ENCODE results near the gene CFAP54. TPM values are rescaled to one million over a fixed set of nuclear protein-coding genes. Genes with fewer than 3 reads are reported as not detected.

CFAP54 gene
- total RNA-seq, 4 donors from 2014 or later: 0.22 to 0.62 (median 0.57) TPM; not detected in 1

DNA sequence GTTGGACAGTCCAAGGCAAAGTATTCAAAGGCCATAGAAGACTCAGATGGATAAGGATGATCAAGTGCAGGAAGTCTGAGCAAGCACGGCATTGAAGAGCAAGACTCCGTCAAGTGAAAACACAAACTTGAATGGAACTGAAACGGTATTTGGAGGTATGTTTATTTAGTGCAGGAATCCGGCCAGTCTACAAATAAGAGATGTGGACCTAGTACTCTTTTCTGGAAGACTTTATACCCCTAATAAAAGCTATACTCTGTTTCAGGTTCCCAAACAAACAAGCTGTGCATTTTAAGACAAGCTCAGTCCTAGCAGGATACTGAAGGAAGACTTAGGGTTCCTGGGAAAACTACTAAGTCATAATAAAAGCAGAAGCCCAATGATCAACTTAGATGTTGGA, 316.9 kb downstream of the CFAP54 start:
- 52 to 69% methylated on average over 4 of the region's 4 CpGs for WGBS, 2 donors
- Histone ChIP-seq H3K27ac (no peak overlapping the region), H3K36me3 (no peaks in the 10 kb centered on the region)

DNA sequence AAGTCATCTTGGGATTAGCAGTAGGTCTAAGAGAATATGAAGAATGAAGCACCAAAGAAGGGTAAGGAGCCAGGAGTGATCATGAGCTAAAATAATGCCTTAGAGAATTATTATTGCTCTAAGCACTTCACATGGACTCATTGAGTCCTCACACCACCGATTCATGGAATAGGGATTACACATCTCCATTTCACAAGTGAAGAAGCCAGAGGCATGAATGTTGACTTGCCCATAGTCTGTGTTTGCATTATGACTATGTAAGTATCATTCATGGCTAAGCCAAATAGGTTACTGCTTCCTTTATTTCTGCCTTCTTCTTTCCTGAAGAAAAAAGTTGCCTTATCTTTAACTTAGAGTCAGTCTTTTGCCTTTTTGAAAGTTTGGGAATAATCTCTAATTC, 318.4 kb downstream of the CFAP54 start:
- no peak for DNase-seq
- Histone ChIP-seq H3K4me3 (no peak overlapping the region), H3K27me3 (peaks cover 0 to 6% (median 0%) of the 10 kb centered on the region in 4 donors), H3K36me3 (no peaks in the 10 kb centered on the region), H3K9me3 (peaks cover 0 to 6% (median 0%) of the 10 kb centered on the region in 3 donors), H3K4me1 (no peaks in the 10 kb centered on the region), H3K27ac (no peak overlapping the region)
- 59 to 61% methylated on average over 1 of the region's 1 CpG for WGBS, 2 donors
- no peak for TF ChIP-seq POLR2A (IDR thresholded peaks at IDR 0.05)
- TF ChIP-seq, protein P1, sequence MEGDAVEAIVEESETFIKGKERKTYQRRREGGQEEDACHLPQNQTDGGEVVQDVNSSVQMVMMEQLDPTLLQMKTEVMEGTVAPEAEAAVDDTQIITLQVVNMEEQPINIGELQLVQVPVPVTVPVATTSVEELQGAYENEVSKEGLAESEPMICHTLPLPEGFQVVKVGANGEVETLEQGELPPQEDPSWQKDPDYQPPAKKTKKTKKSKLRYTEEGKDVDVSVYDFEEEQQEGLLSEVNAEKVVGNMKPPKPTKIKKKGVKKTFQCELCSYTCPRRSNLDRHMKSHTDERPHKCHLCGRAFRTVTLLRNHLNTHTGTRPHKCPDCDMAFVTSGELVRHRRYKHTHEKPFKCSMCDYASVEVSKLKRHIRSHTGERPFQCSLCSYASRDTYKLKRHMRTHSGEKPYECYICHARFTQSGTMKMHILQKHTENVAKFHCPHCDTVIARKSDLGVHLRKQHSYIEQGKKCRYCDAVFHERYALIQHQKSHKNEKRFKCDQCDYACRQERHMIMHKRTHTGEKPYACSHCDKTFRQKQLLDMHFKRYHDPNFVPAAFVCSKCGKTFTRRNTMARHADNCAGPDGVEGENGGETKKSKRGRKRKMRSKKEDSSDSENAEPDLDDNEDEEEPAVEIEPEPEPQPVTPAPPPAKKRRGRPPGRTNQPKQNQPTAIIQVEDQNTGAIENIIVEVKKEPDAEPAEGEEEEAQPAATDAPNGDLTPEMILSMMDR (IDR thresholded peaks at IDR 0.05): no peak
- intact Hi-C loops (cut with DNase I): no loop called here

More for the DNA sequence above, 316.9 kb downstream of the CFAP54 start:
- H3K9me3 ChIP-seq: peaks cover 0 to 6% (median 0%) of the 10 kb centered on the region in 3 donors
- intact Hi-C loops (cut with DNase I): no loop called here
- DNase-seq: no peak
- H3K4me1 ChIP-seq: no peaks in the 10 kb centered on the region
- TF ChIP-seq, protein P1 (IDR thresholded peaks at IDR 0.05): no peak
- TF ChIP-seq POLR2A (IDR thresholded peaks at IDR 0.05): no peak
- peaks cover 0 to 6% (median 0%) of the 10 kb centered on the region in 4 donors for H3K27me3 ChIP-seq
- no peak overlapping the region for H3K4me3 ChIP-seq

DNA sequence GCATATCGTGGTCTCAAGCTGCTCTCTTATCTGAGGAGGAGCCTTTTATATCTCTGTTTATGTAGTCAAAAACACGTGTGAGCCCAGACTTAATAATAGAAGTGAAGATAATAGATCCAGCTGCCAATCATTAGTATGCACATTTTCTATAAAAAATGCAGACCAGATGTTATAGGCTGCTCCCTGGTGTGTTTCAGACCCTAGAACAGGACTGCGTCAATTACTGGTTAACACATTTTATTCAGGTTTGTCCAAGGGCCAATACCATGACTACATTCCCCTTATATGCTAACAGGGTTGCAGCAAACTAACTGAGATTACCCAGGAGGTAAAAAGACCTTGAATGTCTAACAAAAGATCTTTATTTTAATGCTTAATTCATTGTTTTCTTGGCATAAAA, 319.2 kb downstream of the CFAP54 start:
- Histone ChIP-seq H3K36me3 (no peaks in the 10 kb centered on the region), H3K27ac (no peak overlapping the region), H3K27me3 (peaks cover 0 to 6% (median 0%) of the 10 kb centered on the region in 4 donors), H3K4me1 (no peaks in the 10 kb centered on the region), H3K4me3 (no peak overlapping the region), H3K9me3 (peaks cover 0 to under 1% (median 0%) of the 10 kb centered on the region in 3 donors)
- DNase-seq: no peak
- intact Hi-C loops (cut with DNase I): no loop called here
- 56 to 67% methylated on average over 3 of the region's 3 CpGs for WGBS, 2 donors
- TF ChIP-seq, protein P1 (IDR thresholded peaks at IDR 0.05): no peak
- TF ChIP-seq POLR2A (IDR thresholded peaks at IDR 0.05): no peak

DNA sequence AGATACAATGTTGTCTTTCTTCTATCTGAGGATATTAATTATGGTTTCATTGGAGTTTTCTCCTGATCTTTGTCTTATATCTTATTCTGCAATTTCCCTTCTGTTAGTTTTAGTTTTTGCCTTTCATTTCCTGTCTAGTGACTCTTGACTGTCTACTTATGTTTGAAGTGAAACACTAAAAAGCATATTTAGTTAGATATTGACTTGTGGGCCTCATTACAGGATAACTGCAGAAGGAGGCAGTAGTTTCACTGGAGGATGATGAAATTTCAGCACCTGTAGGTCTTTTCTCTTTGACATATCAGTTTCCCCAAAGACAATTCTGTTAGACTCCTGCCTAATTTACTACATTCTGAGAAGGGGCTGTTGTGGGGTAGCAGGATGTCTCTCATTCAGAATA, 320.1 kb downstream of the CFAP54 start:
- Histone ChIP-seq H3K9me3 (no peaks in the 10 kb centered on the region), H3K4me1 (no peaks in the 10 kb centered on the region), H3K27ac (no peak overlapping the region), H3K4me3 (no peak overlapping the region), H3K27me3 (peaks cover 0 to 6% (median 0%) of the 10 kb centered on the region in 4 donors), H3K36me3 (no peaks in the 10 kb centered on the region)
- intact Hi-C loops (cut with DNase I): no loop called here
- no peak for TF ChIP-seq POLR2A (IDR thresholded peaks at IDR 0.05)
- TF ChIP-seq, protein P1 (IDR thresholded peaks at IDR 0.05): no peak
- DNase-seq: no peak

DNA sequence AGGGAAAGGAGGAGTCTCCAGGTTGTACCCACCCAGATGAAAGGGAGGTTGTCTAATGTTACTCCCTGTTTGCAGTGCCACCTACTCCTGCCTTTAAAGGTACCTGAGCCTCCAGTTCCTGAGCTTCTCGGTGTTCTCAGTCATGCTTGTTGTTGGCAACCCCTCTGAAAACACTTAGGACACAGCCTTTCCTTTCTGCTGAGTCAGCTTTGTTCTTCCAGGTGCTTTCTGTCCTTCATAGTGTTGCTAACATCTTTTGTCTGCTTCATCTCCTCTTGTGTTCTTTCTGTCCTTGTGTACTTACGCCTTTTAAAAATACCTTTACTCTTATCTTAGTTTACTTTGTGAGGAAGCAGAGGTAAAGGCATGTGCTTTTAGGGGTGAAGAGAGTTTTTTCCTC, 320.7 kb downstream of the CFAP54 start:
- Histone ChIP-seq H3K4me1 (no peaks in the 10 kb centered on the region), H3K27ac (no peak overlapping the region), H3K4me3 (no peak overlapping the region), H3K9me3 (no peaks in the 10 kb centered on the region), H3K27me3 (peaks cover 0 to 6% (median 0%) of the 10 kb centered on the region in 4 donors), H3K36me3 (no peaks in the 10 kb centered on the region)
- intact Hi-C loops (cut with DNase I): no loop called here
- 58 to 61% methylated on average over 2 of the region's 2 CpGs for WGBS, 2 donors
- TF ChIP-seq, protein P1 (IDR thresholded peaks at IDR 0.05): no peak
- no peak for TF ChIP-seq POLR2A (IDR thresholded peaks at IDR 0.05)
- no peak for DNase-seq

All from esophagus squamous epithelium (tissue), 5 donors.